ENCODE results near the gene MXD3.

- TF ChIP-seq CTCF (IDR thresholded peaks at IDR 0.05), result no peak
- TF ChIP-seq ZFX (IDR thresholded peaks at IDR 0.05; ENCODE audit: borderline replicate concordance), result no peak
These were observed 42.6 kb upstream of the MXD3 start for GRCh38 chr5:177354256-177354655.

Measured in 22Rv1 (cell line).